GM12875 (cell line): ENCODE measurements around the gene ZNF799.
"Not testable (repeated sequence)": the region's sequence is repeated elsewhere in the genome, so short reads cannot be mapped to it uniquely, and the experiment has no call there.

ENCODE experiments used
- H3K4me3 ChIP-seq: one replicate; pipeline ENCODE4 v1.5.1; 2011; ENCODE audit warnings: low read depth, low read length, control low read depth
- TF ChIP-seq, protein P1 (sequence below): IDR thresholded peaks from 2 replicates; pipeline ENCODE4 v1.5.1; 2011; ENCODE audit warnings: low read depth, mild to moderate bottlenecking, control low read depth, inconsistent platforms, low read length, moderate library complexity, borderline replicate concordance; ENCODE audit not compliant: insufficient read depth

ZNF799 gene

DNA sequence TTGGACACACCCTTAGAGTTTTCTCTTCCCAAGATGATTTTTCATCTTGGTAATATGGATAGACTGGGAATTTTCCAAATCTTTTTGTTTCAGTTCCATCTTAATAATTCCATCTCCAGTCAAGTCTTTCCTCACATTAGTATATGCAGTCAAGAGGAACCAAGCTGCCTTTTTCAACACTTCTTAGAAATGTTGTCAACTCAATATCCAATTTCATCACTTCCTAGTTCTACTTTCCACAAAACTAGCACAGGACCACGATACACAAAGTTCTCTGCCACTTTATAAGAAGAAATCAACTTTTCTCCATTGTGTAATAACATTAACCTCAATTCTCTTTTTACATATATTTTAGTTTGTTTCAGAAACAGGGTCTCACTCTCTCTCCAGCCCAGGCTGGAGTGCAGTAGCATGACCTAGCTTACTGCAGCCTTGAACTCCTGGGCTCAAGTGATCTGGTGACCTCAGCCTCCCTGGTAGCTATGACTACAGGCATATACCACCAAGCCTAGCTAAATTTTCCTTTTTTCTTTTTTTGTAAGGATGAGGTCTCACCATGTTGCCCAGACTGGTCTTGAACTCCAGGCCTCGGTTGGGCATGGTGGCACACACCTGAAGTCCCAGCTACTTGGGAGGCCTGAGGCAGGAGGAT lies 24.3 kb upstream of the ZNF799 start:
- TF ChIP-seq, protein P1, sequence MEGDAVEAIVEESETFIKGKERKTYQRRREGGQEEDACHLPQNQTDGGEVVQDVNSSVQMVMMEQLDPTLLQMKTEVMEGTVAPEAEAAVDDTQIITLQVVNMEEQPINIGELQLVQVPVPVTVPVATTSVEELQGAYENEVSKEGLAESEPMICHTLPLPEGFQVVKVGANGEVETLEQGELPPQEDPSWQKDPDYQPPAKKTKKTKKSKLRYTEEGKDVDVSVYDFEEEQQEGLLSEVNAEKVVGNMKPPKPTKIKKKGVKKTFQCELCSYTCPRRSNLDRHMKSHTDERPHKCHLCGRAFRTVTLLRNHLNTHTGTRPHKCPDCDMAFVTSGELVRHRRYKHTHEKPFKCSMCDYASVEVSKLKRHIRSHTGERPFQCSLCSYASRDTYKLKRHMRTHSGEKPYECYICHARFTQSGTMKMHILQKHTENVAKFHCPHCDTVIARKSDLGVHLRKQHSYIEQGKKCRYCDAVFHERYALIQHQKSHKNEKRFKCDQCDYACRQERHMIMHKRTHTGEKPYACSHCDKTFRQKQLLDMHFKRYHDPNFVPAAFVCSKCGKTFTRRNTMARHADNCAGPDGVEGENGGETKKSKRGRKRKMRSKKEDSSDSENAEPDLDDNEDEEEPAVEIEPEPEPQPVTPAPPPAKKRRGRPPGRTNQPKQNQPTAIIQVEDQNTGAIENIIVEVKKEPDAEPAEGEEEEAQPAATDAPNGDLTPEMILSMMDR, result no peak
- H3K4me3 ChIP-seq, result no peak overlapping the region

DNA sequence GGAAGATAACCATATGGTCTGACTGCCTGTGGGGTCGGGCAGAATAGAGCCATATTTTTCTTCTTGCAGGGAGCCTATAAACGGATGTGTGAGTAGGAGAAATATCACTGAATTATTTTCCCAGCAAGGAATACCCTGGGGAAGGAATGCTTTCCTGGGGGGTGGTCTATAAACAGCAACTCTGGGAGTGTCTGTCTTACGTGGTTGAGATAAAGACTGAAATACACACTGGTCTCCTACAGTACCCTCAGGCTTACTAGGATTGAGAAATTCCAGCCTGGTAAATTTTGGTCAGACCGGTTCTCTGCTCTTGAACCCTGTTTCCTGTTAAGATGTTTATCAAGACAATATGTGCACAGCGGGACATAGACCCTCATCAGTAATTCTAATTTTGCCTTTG lies 16.2 kb upstream of the ZNF799 start:
- not testable (repeated sequence) for H3K4me3 ChIP-seq

DNA sequence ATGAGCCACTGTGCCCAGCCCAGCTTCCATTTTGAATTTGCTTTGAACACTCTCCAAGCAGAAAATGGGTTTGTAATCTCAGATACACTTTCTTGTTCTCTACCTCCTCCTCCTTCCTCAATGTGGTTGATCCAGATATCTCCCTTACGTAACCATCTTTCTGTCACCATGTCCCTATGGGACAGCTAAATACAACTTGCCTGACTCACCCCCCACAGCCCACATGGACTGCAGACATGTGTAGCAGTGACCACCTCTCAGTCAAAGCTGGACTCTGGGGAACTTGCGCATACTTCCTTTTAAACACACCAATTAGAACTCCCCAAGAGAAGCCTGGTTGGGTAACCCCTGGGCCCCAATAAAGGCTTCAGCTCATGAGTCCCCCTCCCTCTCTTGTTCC lies 10.8 kb upstream of the ZNF799 start:
- H3K4me3 ChIP-seq, result no peak overlapping the region

DNA sequence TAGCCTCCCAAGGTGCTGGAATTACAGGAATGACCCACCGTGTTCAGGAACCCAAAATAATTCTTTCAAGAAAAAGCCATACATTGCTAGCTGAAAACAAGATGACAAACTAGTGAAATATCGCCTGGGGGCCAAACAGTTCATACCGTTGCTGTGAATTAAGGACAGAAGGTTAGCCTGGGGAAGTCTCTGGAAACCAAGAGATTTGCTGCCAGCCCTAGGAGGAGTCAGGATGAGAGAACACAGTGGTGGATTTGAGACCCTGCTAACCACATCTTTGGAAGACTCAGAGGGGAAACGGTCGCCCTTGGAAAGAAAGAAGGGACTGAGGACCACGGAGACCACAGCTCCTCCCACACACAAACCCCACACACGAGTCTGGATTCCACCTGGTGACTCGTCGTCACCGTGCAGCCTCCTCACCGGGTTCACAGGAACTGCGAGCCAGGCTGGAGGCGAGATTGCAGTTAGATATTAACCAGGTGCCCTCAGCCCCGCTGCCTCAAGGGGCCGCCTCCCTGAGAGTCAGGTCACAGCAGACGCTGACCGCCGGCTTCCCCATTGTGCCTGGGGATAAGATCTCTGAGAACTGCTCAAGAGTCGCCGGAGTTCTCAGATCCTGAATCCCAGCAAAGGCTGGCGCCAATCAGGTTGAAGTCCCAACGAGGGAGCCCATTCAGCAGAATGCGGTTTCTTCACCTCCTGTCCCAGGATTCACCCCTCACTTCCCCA lies 1.0 kb downstream of the ZNF799 start:
- peak overlapping the region; percentile 91 for H3K4me3 ChIP-seq

More for the DNA sequence above, 10.8 kb upstream of the ZNF799 start:
- TF ChIP-seq, protein P1, result no peak

DNA sequence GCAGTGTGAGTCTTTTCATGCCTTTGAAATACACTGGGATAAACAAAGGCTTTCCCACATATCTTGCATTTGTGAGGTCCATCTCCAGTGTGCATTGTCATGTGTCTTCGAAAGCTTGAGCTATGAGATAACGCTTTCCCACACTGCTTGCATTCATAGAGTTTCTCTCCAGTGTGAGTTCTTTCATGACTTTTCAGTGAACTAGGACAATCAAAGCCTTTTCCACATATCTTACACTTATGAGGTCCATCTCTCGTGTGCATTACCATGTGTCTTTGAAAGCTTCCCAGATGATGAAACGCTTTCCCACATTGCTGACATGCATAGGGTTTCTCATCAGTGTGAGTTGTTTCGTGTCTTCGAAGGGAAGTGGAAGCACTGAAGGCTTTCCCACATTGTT lies 9.9 kb downstream of the ZNF799 start:
- H3K4me3 ChIP-seq, result not testable (repeated sequence)

DNA sequence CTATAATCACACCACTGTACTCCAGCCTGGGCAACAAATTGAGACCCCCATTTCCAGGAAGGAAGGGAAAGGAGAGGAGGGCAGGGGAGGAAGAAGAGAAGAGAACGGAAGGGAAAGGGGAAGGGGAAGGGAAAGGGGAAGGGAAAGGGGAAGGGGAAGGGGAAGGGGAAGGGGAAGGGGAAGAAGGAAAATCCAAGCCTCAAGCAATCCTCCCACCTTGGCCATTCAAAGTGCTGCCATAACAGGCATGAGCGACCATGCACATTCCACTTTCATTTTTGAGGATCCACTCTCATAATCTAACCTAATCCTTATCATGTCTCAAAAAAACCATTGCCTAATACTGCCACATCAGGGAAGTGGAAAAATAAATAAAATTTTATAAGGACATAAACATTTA lies 14.7 kb downstream of the ZNF799 start:
- not testable (repeated sequence) for H3K4me3 ChIP-seq

DNA sequence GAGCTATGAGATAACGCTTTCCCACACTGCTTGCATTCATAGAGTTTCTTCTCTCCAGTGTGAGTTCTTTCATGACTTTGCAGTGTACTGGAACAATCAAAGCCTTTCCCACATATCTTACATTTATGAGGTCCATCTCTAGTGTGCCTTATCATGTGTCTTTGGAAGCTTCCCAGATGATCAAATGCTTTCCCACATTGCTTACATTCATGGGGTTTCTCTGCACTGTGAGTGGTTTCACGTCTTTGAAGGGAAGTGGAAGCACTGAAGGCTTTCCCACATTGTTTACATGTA lies 20.7 kb downstream of the ZNF799 start:
- no peak overlapping the region for H3K4me3 ChIP-seq
- TF ChIP-seq, protein P1, result no peak

DNA sequence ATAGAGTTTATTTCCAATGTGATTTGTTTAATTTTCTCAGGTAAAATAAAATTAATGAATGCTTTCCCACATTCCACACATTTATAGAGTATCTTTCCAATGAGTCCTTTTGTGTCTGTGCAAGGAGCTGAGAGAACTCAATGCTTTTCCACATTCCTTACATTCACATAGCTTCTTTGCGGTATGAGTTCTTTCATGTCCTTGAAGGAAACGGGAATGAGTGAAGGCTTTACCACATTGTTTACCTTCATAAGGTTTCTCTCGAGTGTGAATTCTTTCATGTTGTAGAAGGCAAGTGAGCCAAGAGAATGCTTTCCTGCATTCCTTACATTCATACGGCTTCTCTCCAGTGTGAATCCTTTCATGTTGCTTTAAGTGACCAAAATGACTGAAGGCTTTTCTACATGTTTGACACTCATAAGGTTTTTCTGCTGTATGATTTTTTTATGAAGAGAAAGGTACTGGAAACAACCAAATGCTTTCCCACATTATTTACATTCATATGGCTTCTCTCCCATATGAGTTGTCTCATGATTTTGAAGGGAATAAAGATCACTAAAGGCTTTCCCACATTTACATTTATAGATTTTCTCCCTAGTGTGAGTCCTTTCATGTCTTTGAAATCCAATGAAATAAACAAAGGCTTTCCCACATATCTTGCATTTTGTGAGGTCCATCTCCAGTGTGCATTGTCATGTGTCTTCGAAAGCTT lies 21.2 kb downstream of the ZNF799 start:
- no peak overlapping the region for H3K4me3 ChIP-seq
- TF ChIP-seq, protein P1, result no peak

DNA sequence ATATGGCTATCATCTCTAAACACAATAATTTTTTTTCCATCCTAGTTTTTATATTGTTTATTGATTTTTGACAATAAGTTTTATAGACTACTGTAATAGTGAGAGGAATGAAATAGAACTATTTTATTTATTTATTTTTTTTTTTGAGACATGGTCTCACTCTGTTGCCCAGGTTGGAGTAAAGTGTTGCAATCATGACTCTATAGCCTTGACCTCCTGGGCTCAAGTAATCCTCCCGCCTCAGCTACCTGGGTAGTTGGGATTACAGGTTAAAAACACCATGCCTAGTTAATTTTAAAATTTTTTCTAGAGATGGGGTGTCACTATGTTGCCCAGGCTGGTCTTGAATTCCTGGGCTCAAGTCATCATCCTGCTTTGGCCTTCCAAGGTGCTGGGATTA lies 27.0 kb downstream of the ZNF799 start:
- TF ChIP-seq, protein P1, result no peak
- no peak overlapping the region for H3K4me3 ChIP-seq
